ENCODE measurements around the gene GGACT.

The GGACT gene

GRCh38 chr13:100588331-100589177, at the start of gene GGACT:
Gene GGACT, minus strand, starts transcription at chr13:100588789. Its CDS starts 56,198 bp downstream, at chr13:100532591.
- peak within 1 kb of the TSS; percentile 73 to 80 for H3K4me3 ChIP-seq (ENCODE audit: low read length in 2 of 2)
- peak within 1 kb of the TSS; percentile 75 to 81 for H3K9ac ChIP-seq (ENCODE audit: low read depth in 1 of 2, low read length in 2 of 2)
- peak within 1 kb of the TSS; percentile 65 to 67 for H3K27ac ChIP-seq (ENCODE audit: low read depth in 2 of 2, low read length in 2 of 2)
- H3K4me1 ChIP-seq (ENCODE audit: control insufficient read depth in 2 of 2, insufficient read depth in 2 of 2, low read length in 2 of 2) = peaks cover 5 to 6% of the 10 kb centered on the region in 2 donors
- H3K27me3 ChIP-seq (ENCODE audit: control insufficient read depth in 2 of 2, insufficient read depth in 2 of 2, low read length in 2 of 2) = no peaks in the 10 kb centered on the region
- H3K9me3 ChIP-seq (ENCODE audit: control insufficient read depth in 2 of 2, low read length in 2 of 2) = no peaks in the 10 kb centered on the region
- H3K36me3 ChIP-seq (ENCODE audit: control insufficient read depth in 2 of 2, insufficient read depth in 2 of 2, low read length in 2 of 2) = no peaks in the 10 kb centered on the region

GRCh38 chr13:100637796-100638195, 49.2 kb upstream of the GGACT start:
- H3K27ac ChIP-seq (ENCODE audit: low read depth in 2 of 2, low read length in 2 of 2) = no peak overlapping the region
- peaks cover 38 to 39% of the 10 kb centered on the region in 2 donors for H3K36me3 ChIP-seq (ENCODE audit: control insufficient read depth in 2 of 2, insufficient read depth in 2 of 2, low read length in 2 of 2)
- no peak overlapping the region for H3K4me3 ChIP-seq (ENCODE audit: low read length in 2 of 2)
- H3K9me3 ChIP-seq (ENCODE audit: control insufficient read depth in 2 of 2, low read length in 2 of 2) = no peaks in the 10 kb centered on the region
- H3K9ac ChIP-seq (ENCODE audit: low read depth in 1 of 2, low read length in 2 of 2) = no peak overlapping the region
- no peaks in the 10 kb centered on the region for H3K27me3 ChIP-seq (ENCODE audit: control insufficient read depth in 2 of 2, insufficient read depth in 2 of 2, low read length in 2 of 2)
- no peaks in the 10 kb centered on the region for H3K4me1 ChIP-seq (ENCODE audit: control insufficient read depth in 2 of 2, insufficient read depth in 2 of 2, low read length in 2 of 2)

- H3K27me3 ChIP-seq (ENCODE audit: control insufficient read depth in 2 of 2, insufficient read depth in 2 of 2, low read length in 2 of 2) = no peaks in the 10 kb centered on the region
These were observed 48.8 kb upstream of the GGACT start for GRCh38 chr13:100637380-100637779.

GRCh38 chr13:100636441-100636840, 47.9 kb upstream of the GGACT start:
- Histone ChIP-seq H3K27ac (ENCODE audit: low read depth in 2 of 2, low read length in 2 of 2) (no peak overlapping the region), H3K36me3 (ENCODE audit: control insufficient read depth in 2 of 2, insufficient read depth in 2 of 2, low read length in 2 of 2) (peaks cover 29 to 33% of the 10 kb centered on the region in 2 donors), H3K4me1 (ENCODE audit: control insufficient read depth in 2 of 2, insufficient read depth in 2 of 2, low read length in 2 of 2) (no peaks in the 10 kb centered on the region), H3K4me3 (ENCODE audit: low read length in 2 of 2) (no peak overlapping the region), H3K9me3 (ENCODE audit: control insufficient read depth in 2 of 2, low read length in 2 of 2) (no peaks in the 10 kb centered on the region), H3K27me3 (ENCODE audit: control insufficient read depth in 2 of 2, insufficient read depth in 2 of 2, low read length in 2 of 2) (no peaks in the 10 kb centered on the region), H3K9ac (ENCODE audit: low read depth in 1 of 2, low read length in 2 of 2) (no peak overlapping the region)

More at GRCh38 chr13:100637380-100637779, 48.8 kb upstream of the GGACT start:
- Histone ChIP-seq H3K9ac (ENCODE audit: low read depth in 1 of 2, low read length in 2 of 2) (no peak overlapping the region), H3K36me3 (ENCODE audit: control insufficient read depth in 2 of 2, insufficient read depth in 2 of 2, low read length in 2 of 2) (peaks cover 35 to 38% of the 10 kb centered on the region in 2 donors), H3K4me1 (ENCODE audit: control insufficient read depth in 2 of 2, insufficient read depth in 2 of 2, low read length in 2 of 2) (no peaks in the 10 kb centered on the region), H3K4me3 (ENCODE audit: low read length in 2 of 2) (no peak overlapping the region), H3K27ac (ENCODE audit: low read depth in 2 of 2, low read length in 2 of 2) (no peak overlapping the region), H3K9me3 (ENCODE audit: control insufficient read depth in 2 of 2, low read length in 2 of 2) (no peaks in the 10 kb centered on the region)

GRCh38 chr13:100636004-100636403, 47.4 kb upstream of the GGACT start:
- Histone ChIP-seq H3K9ac (ENCODE audit: low read depth in 1 of 2, low read length in 2 of 2) (no peak overlapping the region), H3K4me1 (ENCODE audit: control insufficient read depth in 2 of 2, insufficient read depth in 2 of 2, low read length in 2 of 2) (no peaks in the 10 kb centered on the region), H3K27ac (ENCODE audit: low read depth in 2 of 2, low read length in 2 of 2) (no peak overlapping the region), H3K36me3 (ENCODE audit: control insufficient read depth in 2 of 2, insufficient read depth in 2 of 2, low read length in 2 of 2) (peaks cover 29 to 31% of the 10 kb centered on the region in 2 donors), H3K4me3 (ENCODE audit: low read length in 2 of 2) (no peak overlapping the region), H3K27me3 (ENCODE audit: control insufficient read depth in 2 of 2, insufficient read depth in 2 of 2, low read length in 2 of 2) (no peaks in the 10 kb centered on the region), H3K9me3 (ENCODE audit: control insufficient read depth in 2 of 2, low read length in 2 of 2) (no peaks in the 10 kb centered on the region)

GRCh38 chr13:100634696-100635095, 46.1 kb upstream of the GGACT start:
- Histone ChIP-seq H3K27me3 (ENCODE audit: control insufficient read depth in 2 of 2, insufficient read depth in 2 of 2, low read length in 2 of 2) (no peaks in the 10 kb centered on the region), H3K4me3 (ENCODE audit: low read length in 2 of 2) (no peak overlapping the region), H3K36me3 (ENCODE audit: control insufficient read depth in 2 of 2, insufficient read depth in 2 of 2, low read length in 2 of 2) (peaks cover 29 to 34% of the 10 kb centered on the region in 2 donors), H3K9ac (ENCODE audit: low read depth in 1 of 2, low read length in 2 of 2) (no peak overlapping the region), H3K27ac (ENCODE audit: low read depth in 2 of 2, low read length in 2 of 2) (no peak overlapping the region), H3K4me1 (ENCODE audit: control insufficient read depth in 2 of 2, insufficient read depth in 2 of 2, low read length in 2 of 2) (no peaks in the 10 kb centered on the region), H3K9me3 (ENCODE audit: control insufficient read depth in 2 of 2, low read length in 2 of 2) (no peaks in the 10 kb centered on the region)

- Histone ChIP-seq H3K36me3 (ENCODE audit: control insufficient read depth in 2 of 2, insufficient read depth in 2 of 2, low read length in 2 of 2) (peaks cover 34 to 37% of the 10 kb centered on the region in 2 donors), H3K4me3 (ENCODE audit: low read length in 2 of 2) (no peak overlapping the region), H3K27ac (ENCODE audit: low read depth in 2 of 2, low read length in 2 of 2) (no peak overlapping the region), H3K27me3 (ENCODE audit: control insufficient read depth in 2 of 2, insufficient read depth in 2 of 2, low read length in 2 of 2) (no peaks in the 10 kb centered on the region), H3K4me1 (ENCODE audit: control insufficient read depth in 2 of 2, insufficient read depth in 2 of 2, low read length in 2 of 2) (no peaks in the 10 kb centered on the region), H3K9ac (ENCODE audit: low read depth in 1 of 2, low read length in 2 of 2) (no peak overlapping the region), H3K9me3 (ENCODE audit: control insufficient read depth in 2 of 2, low read length in 2 of 2) (no peaks in the 10 kb centered on the region)
These were observed 44.9 kb upstream of the GGACT start for GRCh38 chr13:100633461-100633860.

GRCh38 chr13:100630555-100630954, 42.0 kb upstream of the GGACT start:
- Histone ChIP-seq H3K9me3 (ENCODE audit: control insufficient read depth in 2 of 2, low read length in 2 of 2) (no peaks in the 10 kb centered on the region), H3K27me3 (ENCODE audit: control insufficient read depth in 2 of 2, insufficient read depth in 2 of 2, low read length in 2 of 2) (no peaks in the 10 kb centered on the region), H3K27ac (ENCODE audit: low read depth in 2 of 2, low read length in 2 of 2) (no peak overlapping the region), H3K4me3 (ENCODE audit: low read length in 2 of 2) (no peak overlapping the region), H3K4me1 (ENCODE audit: control insufficient read depth in 2 of 2, insufficient read depth in 2 of 2, low read length in 2 of 2) (no peaks in the 10 kb centered on the region), H3K9ac (ENCODE audit: low read depth in 1 of 2, low read length in 2 of 2) (no peak overlapping the region), H3K36me3 (ENCODE audit: control insufficient read depth in 2 of 2, insufficient read depth in 2 of 2, low read length in 2 of 2) (peaks cover 26 to 34% of the 10 kb centered on the region in 2 donors)

- H3K27ac ChIP-seq (ENCODE audit: low read depth in 2 of 2, low read length in 2 of 2) = no peak overlapping the region
- H3K9me3 ChIP-seq (ENCODE audit: control insufficient read depth in 2 of 2, low read length in 2 of 2) = no peaks in the 10 kb centered on the region
- H3K27me3 ChIP-seq (ENCODE audit: control insufficient read depth in 2 of 2, insufficient read depth in 2 of 2, low read length in 2 of 2) = no peaks in the 10 kb centered on the region
- no peak overlapping the region for H3K4me3 ChIP-seq (ENCODE audit: low read length in 2 of 2)
- H3K9ac ChIP-seq (ENCODE audit: low read depth in 1 of 2, low read length in 2 of 2) = no peak overlapping the region
- H3K36me3 ChIP-seq (ENCODE audit: control insufficient read depth in 2 of 2, insufficient read depth in 2 of 2, low read length in 2 of 2) = peaks cover 23 to 29% of the 10 kb centered on the region in 2 donors
- H3K4me1 ChIP-seq (ENCODE audit: control insufficient read depth in 2 of 2, insufficient read depth in 2 of 2, low read length in 2 of 2) = no peaks in the 10 kb centered on the region
These were observed 38.5 kb upstream of the GGACT start for GRCh38 chr13:100627120-100627519.

GRCh38 chr13:100625447-100625846, 36.9 kb upstream of the GGACT start:
- no peak overlapping the region for H3K9ac ChIP-seq (ENCODE audit: low read depth in 1 of 2, low read length in 2 of 2)
- H3K27ac ChIP-seq (ENCODE audit: low read depth in 2 of 2, low read length in 2 of 2) = no peak overlapping the region
- no peaks in the 10 kb centered on the region for H3K27me3 ChIP-seq (ENCODE audit: control insufficient read depth in 2 of 2, insufficient read depth in 2 of 2, low read length in 2 of 2)

More at GRCh38 chr13:100625447-100625846, 36.9 kb upstream of the GGACT start:
- no peaks in the 10 kb centered on the region for H3K4me1 ChIP-seq (ENCODE audit: control insufficient read depth in 2 of 2, insufficient read depth in 2 of 2, low read length in 2 of 2)
- no peak overlapping the region for H3K4me3 ChIP-seq (ENCODE audit: low read length in 2 of 2)
- peaks cover 23 to 29% of the 10 kb centered on the region in 2 donors for H3K36me3 ChIP-seq (ENCODE audit: control insufficient read depth in 2 of 2, insufficient read depth in 2 of 2, low read length in 2 of 2)
- no peaks in the 10 kb centered on the region for H3K9me3 ChIP-seq (ENCODE audit: control insufficient read depth in 2 of 2, low read length in 2 of 2)
